GM18870 (cell line): ENCODE measurements around the gene MSMP.

Source experiments
- ATAC-seq: cut with Tn5 transposase; IDR thresholded peaks from one replicate; pipeline ENCODE4 v1.9.1; 2021; ENCODE audit warnings: moderate library complexity; ENCODE audit not compliant: unreplicated experiment

The MSMP gene

DNA sequence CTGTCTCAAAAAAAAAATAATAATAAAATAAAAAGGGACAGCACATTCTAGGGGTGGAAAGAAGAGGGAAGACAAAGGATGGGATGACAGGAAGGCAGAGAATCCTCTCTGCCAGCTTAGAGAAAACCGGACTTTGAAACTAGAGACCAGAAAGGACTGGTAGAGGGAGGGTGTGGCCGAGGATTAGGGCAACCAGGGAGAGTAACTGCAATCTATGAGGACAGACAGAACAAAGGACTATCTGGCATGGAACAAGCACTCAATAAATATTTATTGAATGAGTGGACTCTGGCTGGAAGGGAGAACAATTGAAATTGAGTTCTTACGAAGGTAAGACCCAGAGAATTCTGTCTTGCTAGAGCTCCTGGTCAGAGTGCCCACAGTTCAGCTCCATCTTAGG lies 7.5 kb downstream of the MSMP start:
- ATAC-seq: no peak

DNA sequence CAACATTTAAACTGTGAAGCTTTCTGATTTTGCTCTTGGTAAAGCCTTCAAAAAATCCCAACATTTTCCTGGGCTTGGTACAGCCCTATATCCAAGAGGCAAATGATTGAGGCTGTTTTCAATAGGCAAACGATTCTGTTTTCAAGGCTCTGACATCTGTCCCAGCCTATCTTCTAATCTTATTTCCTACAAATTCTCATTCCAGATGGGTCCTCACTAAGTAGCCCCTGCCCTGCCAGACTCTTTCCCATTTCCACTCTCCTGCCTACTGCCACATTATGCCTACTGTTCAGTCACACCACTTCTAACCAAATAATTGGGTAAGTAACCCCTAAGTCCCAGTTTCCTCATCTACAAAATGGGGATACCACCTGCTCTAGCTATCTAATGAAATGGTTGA lies 8.5 kb downstream of the MSMP start:
- no peak for ATAC-seq

GRCh38 chr9:35743880-35744518 lies 10.1 kb downstream of the MSMP start:
- ATAC-seq: no peak

- no peak for ATAC-seq
Observed at GRCh38 chr9:35743452-35743851, 10.6 kb downstream of the MSMP start.

- ATAC-seq: no peak
Observed at GRCh38 chr9:35741740-35742139, 12.3 kb downstream of the MSMP start.

DNA sequence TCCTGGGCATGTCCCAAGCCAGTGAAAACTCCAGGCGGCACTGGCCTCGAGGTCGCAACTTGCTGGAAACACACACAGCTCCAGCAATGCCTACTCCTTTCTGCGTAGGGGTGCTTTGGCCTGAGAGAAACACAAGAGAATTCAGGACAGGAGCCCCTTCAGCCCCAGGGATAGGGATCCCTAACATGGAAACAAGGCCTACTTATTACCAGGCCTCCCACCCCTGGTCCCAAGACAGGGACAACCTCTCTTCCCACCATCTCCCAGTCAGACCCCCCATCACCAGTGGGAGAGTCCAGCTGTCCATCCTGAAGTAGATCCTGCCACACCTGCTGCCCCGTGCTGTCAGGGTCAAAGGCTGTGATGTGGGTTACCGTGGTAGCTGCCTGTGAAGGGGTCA lies 13.8 kb downstream of the MSMP start:
- no peak for ATAC-seq

DNA sequence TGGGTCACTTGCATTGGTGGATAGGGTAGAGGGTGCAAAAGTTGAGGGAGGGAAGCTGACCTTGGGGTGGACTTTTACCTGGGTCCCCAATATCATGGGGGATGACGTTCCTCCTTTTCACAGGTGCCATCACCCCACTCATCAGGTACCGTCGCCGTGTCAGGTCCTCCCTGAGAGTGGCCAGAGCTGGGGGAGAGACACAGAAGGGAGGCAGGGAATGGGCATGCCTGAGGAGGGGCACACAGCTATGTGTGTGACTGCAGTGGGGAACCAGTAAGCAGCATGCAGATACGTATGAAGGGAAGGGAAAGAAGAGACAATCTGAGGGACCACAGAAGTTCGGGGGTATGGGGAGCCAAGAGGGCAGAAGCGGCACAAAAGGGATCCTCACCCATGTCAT lies 15.2 kb downstream of the MSMP start:
- ATAC-seq: no peak

DNA sequence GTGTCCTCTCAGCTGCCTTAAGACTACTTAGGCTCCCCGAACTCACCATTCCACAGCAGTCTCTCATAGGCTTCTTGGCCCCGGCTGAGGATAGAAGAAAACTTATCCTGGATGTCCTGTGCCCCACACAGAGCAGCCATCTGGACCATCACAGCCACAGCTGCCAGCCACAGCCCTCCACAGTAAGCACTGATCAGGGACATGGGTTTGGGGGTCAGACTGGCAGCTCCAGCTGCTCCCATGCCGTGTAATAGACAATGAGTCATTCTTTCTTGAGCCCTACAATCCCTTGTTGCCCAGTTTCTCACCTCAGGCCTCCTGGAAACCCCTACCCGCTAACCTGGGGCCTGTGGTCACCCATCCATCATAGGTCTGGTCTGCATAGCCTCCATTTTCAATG lies 15.9 kb downstream of the MSMP start:
- no peak for ATAC-seq

DNA sequence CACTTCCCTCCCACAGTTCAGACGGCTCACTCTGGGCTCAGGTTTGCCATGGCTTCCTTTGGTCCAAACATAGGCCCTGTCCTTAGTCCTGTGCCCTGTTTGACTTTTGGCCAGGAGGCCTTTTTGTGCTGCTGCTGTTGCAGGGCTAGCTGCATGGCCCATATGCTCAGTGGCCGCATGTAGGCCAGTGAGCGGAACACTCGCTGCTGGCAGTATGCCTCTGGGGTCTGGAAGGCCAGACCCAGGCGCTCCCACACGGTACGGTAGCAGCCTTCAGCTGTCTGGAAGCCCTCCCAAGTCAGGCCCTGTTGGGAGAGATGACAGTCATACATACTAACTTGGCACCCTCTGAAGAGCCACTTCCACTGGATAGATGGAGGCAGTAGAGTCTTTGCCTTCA lies 16.9 kb downstream of the MSMP start:
- no peak for ATAC-seq

DNA sequence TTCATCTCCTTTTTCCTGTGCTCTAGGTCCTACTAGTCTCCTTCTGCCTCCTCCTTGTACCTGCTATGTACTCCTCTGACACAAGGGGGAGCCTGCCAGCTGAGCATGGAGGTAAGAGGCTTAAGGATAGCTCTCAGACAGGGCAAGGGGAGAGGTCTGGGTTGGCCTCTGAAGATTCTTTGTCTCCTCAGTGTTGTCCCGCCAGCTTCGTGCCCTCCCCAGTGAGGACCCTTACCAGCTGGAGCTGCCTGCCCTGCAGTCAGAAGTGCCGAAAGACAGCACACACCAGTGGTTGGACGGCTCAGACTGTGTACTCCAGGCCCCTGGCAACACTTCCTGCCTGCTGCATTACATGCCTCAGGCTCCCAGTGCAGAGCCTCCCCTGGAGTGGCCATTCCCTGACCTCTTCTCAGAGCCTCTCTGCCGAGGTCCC lies 17.9 kb downstream of the MSMP start:
- no peak for ATAC-seq

GRCh38 chr9:35734096-35734495 lies 20.0 kb downstream of the MSMP start:
- no peak for ATAC-seq

GRCh38 chr9:35732800-35733541 lies 21.1 kb downstream of the MSMP start:
- no peak for ATAC-seq

DNA sequence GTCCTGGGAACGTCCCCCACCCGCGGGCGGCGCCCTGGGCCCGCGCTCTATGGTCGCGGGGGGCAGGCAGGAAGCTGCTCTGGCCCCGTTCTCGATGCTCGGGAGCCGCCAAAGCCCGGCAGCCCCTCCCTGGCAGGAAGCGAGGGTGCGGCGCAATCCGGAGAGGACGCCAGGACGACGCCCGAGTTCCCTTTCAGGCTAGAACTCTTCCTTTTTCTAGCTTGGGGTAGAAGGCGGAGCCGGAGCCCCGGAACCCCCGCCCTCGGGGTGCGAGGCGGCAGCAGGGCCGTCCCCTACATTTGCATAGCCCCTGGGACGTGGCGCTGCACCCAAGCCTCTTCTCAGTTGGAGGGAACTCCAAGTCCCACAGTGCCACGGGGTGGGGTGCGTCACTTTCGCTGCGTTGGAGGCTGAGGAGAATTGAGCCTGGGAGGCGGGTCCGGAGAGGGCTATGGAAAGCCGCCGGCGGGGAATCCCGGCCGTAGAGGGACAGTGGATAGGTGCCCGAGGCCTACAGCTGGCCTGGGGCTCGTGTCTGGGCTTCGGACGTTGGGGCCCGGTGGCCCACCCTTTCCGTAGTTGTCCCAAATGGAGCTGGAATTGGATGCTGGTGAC lies 21.8 kb downstream of the MSMP start, which contains the start of the genes CREB3 and TLN1:
TSS of gene CREB3 (plus strand) at position 482 of the 615 bp plus-strand sequence. CDS start at position 589, 107 bp downstream.
TSS of gene TLN1 (minus strand) at position 11 of the 615 bp plus-strand sequence. CDS start 6,501 bp downstream, outside the sequence.
- peak; percentile 79 for ATAC-seq

DNA sequence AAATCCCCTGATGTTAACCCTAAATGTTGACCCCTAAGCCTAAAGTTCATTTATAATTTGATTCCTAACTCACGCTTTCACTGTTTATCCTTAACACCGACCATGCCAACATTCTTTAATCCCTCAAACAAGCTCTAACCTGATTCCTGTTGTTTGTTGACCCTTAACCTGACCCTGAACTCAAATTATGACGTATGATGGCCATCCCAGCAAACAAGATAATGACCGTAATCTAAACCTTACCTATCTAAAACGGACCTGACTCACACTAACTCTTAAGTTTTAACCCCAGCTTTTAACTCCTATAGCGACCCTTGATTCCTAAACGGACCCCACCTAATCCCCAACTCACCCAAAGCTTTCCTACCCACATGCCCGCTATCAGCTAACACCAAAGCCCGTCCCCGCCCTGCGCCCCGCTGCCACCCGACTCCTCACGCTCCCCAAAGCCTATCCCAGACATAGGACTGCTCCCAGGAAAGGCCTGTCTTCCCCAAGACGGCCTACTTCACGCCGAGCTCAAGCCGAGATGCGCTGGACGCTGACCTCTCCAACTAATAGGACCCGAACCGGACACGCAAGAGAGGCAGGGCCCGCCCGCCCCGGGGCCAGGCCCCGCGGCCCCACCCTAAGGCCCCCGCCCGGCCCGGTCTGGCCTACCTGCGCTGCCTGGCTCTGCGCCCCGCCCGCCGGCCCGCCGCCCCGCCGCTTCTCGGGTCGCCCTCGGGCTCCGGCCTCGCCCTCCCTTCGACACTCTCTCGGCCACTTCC lies 22.5 kb downstream of the MSMP start:
- no peak for ATAC-seq

GRCh38 chr9:35730486-35730854 lies 23.6 kb downstream of the MSMP start:
- no peak for ATAC-seq

GRCh38 chr9:35729700-35730485 lies 24.2 kb downstream of the MSMP start:
- no peak for ATAC-seq

DNA sequence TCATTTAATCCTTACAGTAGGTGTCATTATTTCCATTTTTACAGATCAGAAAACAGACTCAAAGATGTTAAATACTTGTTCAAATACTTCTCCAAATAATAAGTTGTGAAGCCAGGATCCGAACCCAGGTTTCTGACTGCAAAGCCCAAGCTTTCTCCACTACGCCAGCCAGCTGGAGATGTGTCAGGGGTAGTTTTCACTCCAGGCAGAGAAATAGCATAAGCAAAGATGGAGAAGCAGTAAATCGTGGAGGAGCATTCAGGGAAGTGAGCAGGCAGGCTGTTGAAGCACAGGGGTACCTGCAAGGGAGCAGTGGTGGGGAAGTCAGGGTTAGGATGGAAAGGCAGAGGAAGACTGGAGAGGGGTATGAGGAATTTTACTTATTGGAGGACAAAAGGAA lies 25.0 kb downstream of the MSMP start:
- ATAC-seq: no peak

- no peak for ATAC-seq
Observed at GRCh38 chr9:35728041-35728971, 25.8 kb downstream of the MSMP start.

GRCh38 chr9:35727676-35728040 lies 26.4 kb downstream of the MSMP start:
- ATAC-seq: no peak

DNA sequence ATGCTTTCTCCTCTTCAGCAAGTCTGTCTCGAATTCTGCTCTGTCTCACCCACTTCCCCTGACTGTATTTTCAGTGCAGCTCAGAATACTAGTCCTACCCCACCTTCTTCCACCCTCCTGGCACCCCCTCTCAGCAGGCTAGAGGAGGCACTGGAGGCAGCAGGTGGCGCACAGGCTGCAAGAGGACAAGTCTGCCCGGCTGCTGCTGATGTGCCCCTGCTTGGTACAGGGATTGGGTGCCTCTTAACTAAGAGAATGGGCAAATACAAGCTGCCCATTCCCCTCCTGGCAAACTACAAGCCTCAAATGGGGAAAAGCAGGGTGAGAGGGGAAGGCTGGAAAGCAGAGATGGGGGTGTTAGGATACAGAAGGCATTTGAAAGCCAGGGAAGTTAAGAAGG lies 27.1 kb downstream of the MSMP start:
- ATAC-seq: no peak
